HL-60/S4 treated with phorbol 12-myristate 13-acetate at 8.2 ng/mL for 4 days and 3 days (cell line): ENCODE results near the gene PPP4R3A.
"Not testable (repeated sequence)": the region's sequence is repeated elsewhere in the genome, so short reads cannot be mapped to it uniquely, and the experiment has no call there.

Source experiments
- in situ Hi-C: fragments of 300-500 bp; cut with MboI; formaldehyde crosslinking; loops from 2 replicates; pipeline ENCODE4 v1.15.0; 2022; ENCODE audit warnings: low sequenced_read_pairs

The PPP4R3A gene

GRCh38 chr14:91510171-91511042, at the start of gene PPP4R3A:
TSS of gene PPP4R3A (minus strand) at chr14:91510310. CDS start at chr14:91509647, 663 bp downstream.
- in situ Hi-C loops = no loop called here

DNA sequence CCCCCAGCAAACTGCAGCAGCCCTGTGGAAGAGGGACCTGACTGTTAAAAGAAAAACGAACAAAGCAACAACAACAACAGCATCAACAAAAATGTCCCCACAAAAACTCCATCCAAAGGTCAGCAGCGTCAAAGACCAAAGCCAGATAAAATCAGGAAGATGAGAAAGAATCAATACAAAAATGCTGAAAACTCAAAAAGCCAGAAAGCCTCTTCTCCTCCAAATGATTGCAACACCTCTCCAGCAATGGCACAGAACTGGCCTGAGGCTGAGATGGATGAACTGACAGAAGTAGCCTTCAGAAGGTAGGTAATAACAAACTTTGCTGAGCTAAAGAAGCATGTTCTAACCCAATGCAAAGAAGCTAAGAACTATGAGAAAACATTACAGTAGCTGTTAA, 45.4 kb upstream of the PPP4R3A start:
- in situ Hi-C loops = no loop called here

GRCh38 chr14:91554535-91555332, 44.6 kb upstream of the PPP4R3A start:
- in situ Hi-C loops = no loop called here

DNA sequence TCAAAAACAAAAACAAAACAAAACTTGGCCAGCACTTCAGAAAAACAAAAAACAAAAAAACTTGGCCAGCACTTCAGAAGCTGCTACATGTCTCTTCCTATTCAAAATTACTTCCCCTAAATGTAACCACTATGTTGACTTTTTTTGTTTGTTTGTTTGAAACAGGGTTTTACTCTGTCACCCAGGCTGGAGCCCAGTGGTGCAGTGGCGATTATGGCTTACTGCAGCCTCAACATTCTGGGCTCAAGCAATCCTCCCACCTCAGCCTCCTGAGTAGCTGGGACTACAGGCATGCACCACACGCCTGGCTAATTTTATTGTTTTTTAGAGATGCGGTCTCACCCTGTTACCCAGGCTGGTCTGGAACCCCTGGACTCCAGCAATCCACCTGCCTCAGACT, 38.0 kb upstream of the PPP4R3A start:
- in situ Hi-C loops = no loop called here

GRCh38 chr14:91545946-91546716, 36.0 kb upstream of the PPP4R3A start:
- in situ Hi-C loops = no loop called here

DNA sequence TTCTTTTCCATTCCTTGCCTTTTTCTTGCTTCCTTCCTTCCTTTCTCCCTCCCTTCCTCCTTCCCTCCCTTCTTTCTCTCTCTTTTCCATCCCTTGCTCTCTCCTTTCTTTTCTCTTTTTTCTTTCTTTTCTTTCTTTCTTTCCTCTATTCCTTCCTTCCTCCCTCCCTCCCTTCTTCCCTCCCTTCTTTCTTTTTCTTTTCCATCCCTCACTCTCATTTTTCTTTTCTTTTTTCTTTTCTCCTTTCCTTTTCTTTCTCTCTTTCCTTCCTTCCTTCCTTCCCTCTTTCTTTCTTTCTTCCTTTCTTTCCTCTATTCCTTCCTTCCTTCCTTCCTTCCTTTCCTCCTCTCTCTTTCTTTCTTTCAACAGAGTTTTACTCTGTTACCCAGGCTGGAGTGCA, 35.1 kb upstream of the PPP4R3A start:
- in situ Hi-C loops = no loop called here

GRCh38 chr14:91536327-91536726, 26.2 kb upstream of the PPP4R3A start:
- in situ Hi-C loops = no loop called here

- in situ Hi-C loops = not testable (repeated sequence)
These were observed 23.9 kb upstream of the PPP4R3A start for GRCh38 chr14:91534059-91534458.

- in situ Hi-C loops = no loop called here
These were observed 23.5 kb upstream of the PPP4R3A start for GRCh38 chr14:91533623-91534022.

GRCh38 chr14:91523972-91524371, 13.9 kb upstream of the PPP4R3A start:
- in situ Hi-C loops = no loop called here

- in situ Hi-C loops = no loop called here
These were observed 11.0 kb upstream of the PPP4R3A start for GRCh38 chr14:91521061-91521640.

DNA sequence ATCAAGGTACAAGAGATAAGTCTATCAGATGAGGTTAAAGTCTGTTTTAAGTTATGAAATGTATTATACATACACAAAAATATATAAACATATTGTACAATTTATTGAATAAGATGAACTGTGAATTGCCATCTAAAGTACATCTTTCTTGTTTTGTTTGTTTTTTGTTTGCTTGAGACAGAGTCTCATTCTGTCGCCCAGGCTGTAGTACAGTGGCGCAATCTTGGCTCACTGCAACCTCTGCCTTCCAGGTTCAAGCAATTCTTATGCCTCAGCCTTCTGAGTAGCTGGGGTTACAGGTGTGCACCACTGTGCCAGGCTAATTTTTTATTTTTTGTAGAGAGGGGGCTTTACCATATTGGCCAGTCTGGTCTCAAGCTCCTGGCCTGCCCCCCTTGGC, 10.0 kb upstream of the PPP4R3A start:
- in situ Hi-C loops = no loop called here

- in situ Hi-C loops = no loop called here
These were observed 9.3 kb upstream of the PPP4R3A start for GRCh38 chr14:91519239-91520036.

DNA sequence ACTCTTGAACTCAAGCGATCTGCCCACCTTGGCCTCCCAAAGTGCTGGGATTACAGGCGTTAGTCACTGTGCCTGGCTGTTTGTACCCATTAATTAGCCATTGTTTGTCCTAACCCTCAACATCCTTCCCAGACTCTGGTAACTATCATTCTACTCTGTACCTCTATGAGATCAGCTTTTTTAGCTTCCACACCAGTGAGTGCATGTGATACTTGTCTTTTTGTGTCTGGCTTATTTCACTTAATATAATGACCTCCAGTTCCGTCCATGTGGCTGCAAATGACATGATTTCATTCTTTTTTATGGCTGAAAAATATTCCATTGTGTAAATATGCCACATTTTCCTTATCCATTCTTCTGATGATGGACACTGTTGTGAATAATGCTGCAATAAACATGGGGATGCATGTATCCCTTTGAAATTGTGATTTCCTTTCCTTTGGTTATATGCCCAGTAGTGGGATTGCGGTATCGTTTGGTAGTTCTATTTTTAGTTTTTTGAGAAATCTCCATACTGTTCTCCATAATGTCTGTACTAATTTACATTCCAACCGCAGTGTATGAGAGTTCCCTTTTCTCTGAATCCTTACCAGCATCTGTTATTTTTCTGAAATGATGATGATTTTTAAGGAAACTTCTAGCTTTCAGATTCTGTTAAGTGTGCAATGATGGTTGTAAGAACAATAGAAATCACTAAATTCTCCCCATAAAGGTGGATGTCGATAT, 6.7 kb upstream of the PPP4R3A start:
- in situ Hi-C loops = no loop called here

DNA sequence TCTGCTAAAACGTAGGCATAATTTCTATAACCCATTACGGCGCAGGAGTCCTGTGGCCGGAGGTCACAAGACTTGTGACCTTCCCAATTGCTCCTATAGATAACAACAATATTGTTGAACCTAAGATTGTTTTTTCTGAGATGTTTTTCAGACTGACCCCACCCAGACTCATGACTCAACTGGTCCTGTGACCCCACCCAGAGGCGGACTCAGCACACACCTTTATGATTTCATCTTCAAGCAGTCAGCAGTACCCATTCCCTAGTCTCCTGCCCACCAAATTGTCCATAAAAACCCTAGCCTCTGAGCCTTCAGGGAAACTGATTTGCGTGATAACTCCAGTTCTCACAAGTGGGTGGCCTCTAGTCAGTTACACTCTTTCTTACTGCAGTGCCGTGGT, 5.9 kb upstream of the PPP4R3A start:
- in situ Hi-C loops = no loop called here

GRCh38 chr14:91511043-91511383, 903 bp upstream of the PPP4R3A start:
- in situ Hi-C loops = no loop called here

DNA sequence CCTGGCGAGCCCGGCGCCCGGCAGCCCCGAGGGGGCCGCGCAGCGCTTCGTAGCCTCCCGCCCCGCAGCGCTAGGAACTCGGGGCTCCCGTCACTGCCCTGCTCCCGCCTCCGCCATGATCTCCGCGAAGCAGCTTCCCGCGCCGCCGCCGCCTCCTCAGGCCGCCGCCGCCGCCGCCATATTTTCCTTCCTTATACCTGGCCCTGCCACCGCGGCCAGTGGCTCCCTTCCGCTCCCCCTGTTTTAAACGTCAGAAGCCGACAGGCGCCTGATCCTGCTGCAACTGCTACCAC, 286 bp downstream of the PPP4R3A start:
- in situ Hi-C loops = no loop called here

GRCh38 chr14:91509083-91509877, 830 bp downstream of the PPP4R3A start:
- in situ Hi-C loops = no loop called here

- in situ Hi-C loops = no loop called here
These were observed 2.0 kb downstream of the PPP4R3A start for GRCh38 chr14:91508105-91508504.
